Stimulated activated CD4-positive, alpha-beta T cell treated with anti-CD3 and anti-CD28 coated beads, Interleukin-4, amount 100 ng/mL, for 48 hours (primary cell): ENCODE data around the gene R3HDM2.

ENCODE experiments used
- DNase-seq, 2 donors: peaks; one replicate each; pipeline ENCODE4 v3.0.0-alpha.2; 2020; ENCODE audit warnings: low read depth in 2 of 2

The R3HDM2 gene

GRCh38 chr12:57240926-57241401 lies 189.9 kb downstream of the R3HDM2 start:
- no peak for DNase-seq

DNA sequence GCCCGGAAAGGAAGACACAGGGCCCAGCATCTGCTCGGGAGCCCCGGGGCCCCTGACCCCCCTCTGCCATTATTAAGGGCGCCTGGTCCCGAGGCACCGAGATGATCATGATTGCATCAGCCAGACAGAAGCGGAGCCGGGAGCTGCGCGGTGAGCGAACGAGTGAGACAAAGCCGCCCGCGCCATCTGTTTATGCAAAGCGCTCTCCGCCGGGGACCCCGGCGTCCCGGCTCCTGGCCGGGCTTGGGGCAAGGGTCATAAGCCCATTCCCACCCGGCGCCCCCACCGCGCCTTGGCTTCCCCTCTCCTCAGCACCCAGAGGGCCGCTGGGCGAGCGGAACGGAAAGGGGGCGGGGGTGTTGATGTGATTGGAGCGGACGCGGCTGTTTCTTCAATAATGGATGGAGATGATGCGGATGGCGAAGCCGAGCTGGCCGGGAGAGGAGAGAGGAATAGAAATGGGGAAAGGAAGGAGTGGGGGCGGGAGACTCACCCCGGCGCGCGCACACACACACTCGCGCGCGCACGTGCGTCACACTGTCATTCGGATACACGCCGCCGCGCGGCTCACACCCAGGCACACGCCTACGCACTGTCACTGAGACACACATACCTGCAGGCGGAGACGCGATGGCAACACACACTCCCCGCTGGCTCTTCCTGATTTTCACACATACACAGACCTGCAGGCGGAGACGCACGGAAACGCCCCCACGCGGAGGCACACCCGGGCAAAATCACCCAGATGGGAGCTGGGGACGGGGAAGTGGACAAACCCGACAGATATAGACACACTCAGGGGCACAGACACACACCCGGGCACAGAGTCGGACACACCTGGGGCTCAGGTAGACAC lies 190.5 kb downstream of the R3HDM2 start:
- DNase-seq = peak; percentile 66 to 67

GRCh38 chr12:57239587-57240065 lies 191.2 kb downstream of the R3HDM2 start:
- DNase-seq = no peak

GRCh38 chr12:57238854-57239554 lies 191.8 kb downstream of the R3HDM2 start:
- peak; percentile 85 to 88 for DNase-seq

DNA sequence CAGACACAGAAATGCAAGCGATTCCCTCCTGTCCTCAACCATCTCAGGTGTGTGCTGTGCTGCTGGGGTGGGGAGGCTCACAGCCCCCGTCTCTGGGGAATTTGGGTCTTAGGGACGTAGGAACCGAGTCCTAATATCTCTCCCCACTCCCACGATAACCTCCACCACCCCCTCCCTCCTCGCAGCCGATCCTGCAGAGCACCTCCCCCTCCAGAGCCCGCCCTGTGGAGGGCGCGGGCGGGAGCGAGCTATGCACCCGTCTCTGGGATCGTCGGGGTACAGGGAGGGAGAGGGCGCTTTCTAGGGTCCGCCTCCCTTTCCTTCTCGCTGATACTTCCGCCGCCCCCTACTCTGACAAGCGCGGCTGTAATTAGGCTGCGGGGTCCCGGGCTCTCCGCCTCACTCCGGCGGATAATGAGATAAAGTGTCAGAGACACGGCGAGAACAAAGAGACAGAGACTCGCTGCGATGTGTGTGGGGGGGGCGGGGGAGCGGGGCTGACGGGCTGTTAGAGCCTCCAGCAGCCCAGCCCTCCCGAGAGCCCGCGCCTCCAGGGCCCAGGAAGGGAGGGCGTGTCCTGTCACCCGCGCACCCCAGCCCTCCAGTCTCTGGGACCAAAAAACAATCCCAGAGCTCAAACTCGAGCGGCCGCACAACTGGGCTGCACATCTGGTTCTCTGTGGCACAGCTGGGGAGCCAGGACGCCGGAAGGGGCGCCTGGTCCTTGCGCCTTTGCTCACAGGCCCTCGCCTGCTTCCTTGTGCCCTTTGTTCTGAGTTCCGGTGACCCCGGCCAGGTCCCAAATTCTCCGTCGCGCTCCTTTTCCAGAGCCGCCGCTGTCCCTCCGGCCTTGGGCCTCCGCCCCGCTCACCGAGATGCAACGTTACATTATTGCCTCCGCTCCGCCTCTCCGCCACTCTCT lies 192.7 kb downstream of the R3HDM2 start:
- DNase-seq = no peak

DNA sequence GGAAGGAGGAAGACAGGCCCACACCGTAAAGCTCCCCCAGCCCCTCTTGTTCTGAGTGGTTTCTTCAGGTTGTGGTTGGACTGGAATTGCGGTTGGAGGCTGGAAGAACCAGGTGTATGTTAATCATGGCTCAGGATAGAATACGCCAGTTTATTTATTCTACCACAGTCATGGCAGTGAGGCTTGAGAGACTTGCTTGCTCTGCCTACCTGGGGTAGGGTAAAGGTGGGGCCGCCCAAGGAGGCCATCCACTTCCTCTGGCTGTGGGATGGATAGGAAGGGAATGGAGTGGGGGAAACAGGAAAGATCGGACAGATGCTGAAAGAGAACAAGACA lies 193.3 kb downstream of the R3HDM2 start:
- DNase-seq = no peak

GRCh38 chr12:57236925-57237595 lies 193.8 kb downstream of the R3HDM2 start:
- DNase-seq = no peak

DNA sequence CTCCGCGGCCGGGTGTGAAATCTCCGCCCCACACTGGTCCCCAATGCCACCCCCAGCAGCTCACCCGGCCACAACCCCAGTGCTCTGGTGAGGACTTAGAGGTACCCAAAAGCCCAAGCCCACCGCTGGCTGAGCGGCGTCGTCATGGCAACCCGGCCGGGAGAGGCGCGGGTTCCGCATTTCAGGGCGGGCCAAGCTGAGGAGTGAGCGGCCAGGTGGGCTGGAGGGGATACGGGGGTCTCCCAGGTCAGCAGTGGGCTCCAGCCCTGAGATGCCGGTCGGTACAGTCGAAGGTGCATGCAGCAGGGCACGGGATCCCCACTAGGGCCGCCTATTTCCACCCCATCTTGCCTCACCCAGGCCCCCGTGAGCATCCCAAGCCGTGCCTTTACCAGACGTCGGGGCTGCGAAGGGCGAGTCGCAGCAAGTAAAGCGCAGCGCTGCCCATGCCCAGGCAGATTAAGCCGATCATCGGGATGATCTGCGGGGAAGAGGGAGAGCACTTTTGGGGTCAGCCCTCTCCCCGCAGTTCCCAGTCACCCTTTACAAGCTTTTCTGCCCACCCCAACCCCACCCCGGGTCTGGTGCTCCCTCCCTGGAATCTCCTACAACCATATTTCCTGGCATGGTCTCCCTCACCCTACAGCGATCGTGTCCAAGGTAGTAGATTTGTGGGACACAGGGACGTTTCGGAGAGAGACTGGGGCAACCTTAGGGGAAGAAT lies 194.5 kb downstream of the R3HDM2 start:
- DNase-seq = no peak

GRCh38 chr12:57235728-57236131 lies 195.1 kb downstream of the R3HDM2 start:
- no peak for DNase-seq

- no peak for DNase-seq
These were observed 195.7 kb downstream of the R3HDM2 start for GRCh38 chr12:57235017-57235727.

- no peak for DNase-seq
These were observed 196.2 kb downstream of the R3HDM2 start for GRCh38 chr12:57234571-57235016.

- no peak for DNase-seq
These were observed 196.6 kb downstream of the R3HDM2 start for GRCh38 chr12:57234233-57234570.

GRCh38 chr12:57233357-57234232 lies 197.2 kb downstream of the R3HDM2 start:
- DNase-seq = no peak

- DNase-seq = no peak
These were observed 198.6 kb downstream of the R3HDM2 start for GRCh38 chr12:57232156-57232756.

GRCh38 chr12:57231276-57232021 lies 199.4 kb downstream of the R3HDM2 start:
- no peak for DNase-seq

DNA sequence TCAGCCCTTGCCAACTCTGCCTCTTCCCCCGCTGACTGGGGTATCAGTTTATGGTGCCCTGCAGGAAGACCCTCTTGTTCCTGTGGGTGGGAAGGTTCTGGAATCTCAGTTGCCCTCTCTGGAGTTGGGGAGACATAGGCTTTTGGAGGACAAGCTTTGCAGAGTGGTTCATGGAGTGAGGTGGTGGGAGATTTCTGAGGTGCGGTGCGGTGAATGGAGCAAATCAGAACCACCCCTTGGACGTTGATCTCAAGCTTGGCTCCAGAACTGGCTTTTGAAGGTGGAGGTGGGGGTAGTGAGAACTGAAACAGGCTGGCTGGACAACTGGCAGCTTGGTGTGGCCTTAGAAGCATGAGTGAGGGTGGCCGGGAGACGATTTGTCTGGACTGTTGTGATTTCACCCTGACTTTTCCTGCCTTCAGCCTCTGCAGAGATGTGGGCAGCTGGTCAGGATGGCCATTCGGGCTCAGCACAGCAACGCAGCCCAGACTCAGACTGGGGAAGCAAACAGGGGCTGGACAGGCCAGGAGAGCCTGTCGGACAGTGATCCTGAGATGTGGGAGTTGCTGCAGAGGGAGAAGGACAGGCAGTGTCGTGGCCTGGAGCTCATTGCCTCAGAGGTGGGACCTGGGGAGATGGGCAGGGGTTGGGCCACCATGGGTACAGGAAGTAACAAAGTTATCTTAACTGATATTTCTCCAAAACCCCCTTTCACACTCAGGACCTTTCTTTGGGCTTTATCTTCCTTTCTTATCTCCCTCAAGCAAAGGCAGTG lies 200.3 kb downstream of the R3HDM2 start:
- no peak for DNase-seq
